GM21576 (cell line): ENCODE data around the gene CD55.
A peak's percentile ranks its signal among the peaks of the same experiment; 100 is the strongest.
"Not testable (repeated sequence)": the region's sequence is repeated elsewhere in the genome, so short reads cannot be mapped to it uniquely, and the experiment has no call there.

ENCODE experiments used
- ATAC-seq: cut with Tn5 transposase; IDR thresholded peaks from one replicate; pipeline ENCODE4 v1.9.1; 2021; ENCODE audit warnings: mild to moderate bottlenecking, moderate library complexity; ENCODE audit not compliant: unreplicated experiment

CD55 gene

GRCh38 chr1:207305489-207305873 lies 16.0 kb upstream of the CD55 start:
- no peak for ATAC-seq

- ATAC-seq: no peak
Measured at GRCh38 chr1:207306023-207306422, 15.5 kb upstream of the CD55 start.

GRCh38 chr1:207306603-207307002 lies 14.9 kb upstream of the CD55 start:
- ATAC-seq: no peak

- no peak for ATAC-seq
Measured at GRCh38 chr1:207308451-207309190, 12.9 kb upstream of the CD55 start.

GRCh38 chr1:207309745-207310273 lies 11.7 kb upstream of the CD55 start:
- ATAC-seq: no peak

- ATAC-seq: no peak
Measured at GRCh38 chr1:207311888-207312603, 9.4 kb upstream of the CD55 start.

GRCh38 chr1:207312604-207312920 lies 8.9 kb upstream of the CD55 start:
- no peak for ATAC-seq

GRCh38 chr1:207313131-207313530 lies 8.3 kb upstream of the CD55 start:
- no peak for ATAC-seq

- ATAC-seq: no peak
Measured at GRCh38 chr1:207314816-207315215, 6.7 kb upstream of the CD55 start.

GRCh38 chr1:207315435-207315834 lies 6.0 kb upstream of the CD55 start:
- no peak for ATAC-seq

- no peak for ATAC-seq
Measured at GRCh38 chr1:207316141-207316540, 5.3 kb upstream of the CD55 start.

GRCh38 chr1:207316622-207317391 lies 4.7 kb upstream of the CD55 start:
- ATAC-seq: no peak

GRCh38 chr1:207317561-207317960 lies 3.9 kb upstream of the CD55 start:
- ATAC-seq: no peak

- no peak for ATAC-seq
Measured at GRCh38 chr1:207318072-207318619, 3.3 kb upstream of the CD55 start.

- ATAC-seq: no peak
Measured at GRCh38 chr1:207319199-207319598, 2.3 kb upstream of the CD55 start.

- not testable (repeated sequence) for ATAC-seq
Measured at GRCh38 chr1:207320105-207320504, 1.4 kb upstream of the CD55 start.

GRCh38 chr1:207321790-207322645 lies 540 bp downstream of the CD55 start:
- ATAC-seq: peak; percentile 0

- ATAC-seq: no peak
Measured at GRCh38 chr1:207323425-207324225, 2.1 kb downstream of the CD55 start.

GRCh38 chr1:207328004-207328403 lies 6.5 kb downstream of the CD55 start:
- no peak for ATAC-seq
